ENCODE measurements around the gene ETV6.

The ETV6 gene

DNA sequence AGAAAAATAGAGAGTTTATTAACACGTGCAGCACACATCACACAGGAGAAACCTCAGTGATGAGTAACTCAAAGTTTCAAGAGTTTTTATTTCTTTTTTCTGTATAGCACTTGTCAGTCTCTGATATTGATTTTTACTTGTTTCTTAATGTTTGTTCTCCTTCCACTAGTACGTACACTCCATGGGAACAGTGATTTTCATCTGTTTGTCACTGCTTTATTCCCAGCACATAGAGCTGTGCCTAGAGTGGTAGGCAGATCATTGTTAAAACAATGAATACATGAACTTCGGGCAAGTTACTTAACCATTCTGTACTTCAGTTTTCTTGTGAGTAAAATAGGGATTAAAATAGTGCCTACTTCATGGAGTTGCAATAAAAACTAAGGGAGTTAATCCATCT lies 46.6 kb downstream of the ETV6 start:
- no peak for DNase-seq (ENCODE audit: low read depth)

DNA sequence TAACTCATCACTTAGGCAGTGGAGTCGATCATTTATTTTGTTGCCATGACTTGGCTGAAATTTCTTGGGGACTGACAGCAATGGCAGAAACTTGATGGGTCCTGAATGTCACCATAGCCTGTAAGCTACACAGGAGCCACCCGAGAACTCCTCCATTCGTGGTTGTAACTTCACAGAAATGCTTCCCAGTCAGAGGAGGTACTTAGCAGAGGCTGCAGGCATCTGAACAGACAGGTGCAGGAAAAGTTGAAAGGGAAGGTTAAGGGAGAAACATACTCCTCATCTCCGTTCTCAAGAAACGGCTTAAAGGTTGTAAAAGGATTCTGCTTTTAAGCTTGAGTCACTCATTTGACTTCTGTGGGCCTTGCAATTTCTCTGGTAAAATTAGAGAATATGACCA lies 47.7 kb downstream of the ETV6 start:
- no peak for DNase-seq (ENCODE audit: low read depth)

GRCh38 chr12:11697670-11698387 lies 48.4 kb downstream of the ETV6 start:
- peak; percentile 82 for DNase-seq (ENCODE audit: low read depth)

GRCh38 chr12:11698729-11699128 lies 49.3 kb downstream of the ETV6 start:
- no peak for DNase-seq (ENCODE audit: low read depth)

DNA sequence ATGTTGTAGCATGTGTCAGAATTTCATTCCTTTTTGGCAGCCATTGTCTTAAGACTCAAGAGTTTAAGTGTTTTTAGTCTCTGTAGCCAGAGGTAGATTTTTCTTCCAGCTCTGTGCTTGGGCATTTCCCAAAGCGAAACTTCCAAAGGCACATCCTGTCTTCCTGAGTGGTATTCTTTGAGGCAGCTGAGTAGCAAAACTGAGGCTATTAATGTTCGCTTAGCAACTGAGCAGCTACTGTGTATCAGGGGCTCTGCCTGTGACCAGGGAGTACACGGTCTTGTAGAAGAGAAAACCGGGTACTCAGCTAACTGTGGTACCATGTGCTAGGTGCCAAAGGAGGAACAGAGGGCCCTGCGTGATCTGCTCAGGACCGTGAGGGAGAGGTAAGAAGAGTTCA lies 52.0 kb downstream of the ETV6 start:
- no peak for DNase-seq (ENCODE audit: low read depth)

DNA sequence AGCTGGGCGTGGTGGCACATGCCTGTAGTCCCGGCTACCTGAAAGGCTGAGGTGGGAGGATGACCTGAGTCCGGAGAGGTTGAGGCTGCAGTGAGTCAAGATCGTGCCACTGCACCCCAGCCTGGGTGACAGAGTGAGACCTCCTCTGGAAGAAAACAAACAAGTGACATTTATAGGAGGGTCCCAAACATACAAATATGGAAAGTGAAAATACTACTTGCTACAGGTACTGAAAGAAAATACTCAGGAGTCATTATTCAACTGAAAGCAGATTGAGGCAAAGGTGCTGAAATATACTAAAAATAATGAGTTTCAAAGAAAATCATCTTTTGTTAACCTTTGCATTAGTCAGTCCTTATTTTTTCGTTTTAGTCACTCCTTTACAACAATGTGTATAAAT lies 53.5 kb downstream of the ETV6 start:
- DNase-seq (ENCODE audit: low read depth), result no peak

- no peak for DNase-seq (ENCODE audit: low read depth)
Measured at GRCh38 chr12:11703378-11703777, 53.9 kb downstream of the ETV6 start.

- no peak for DNase-seq (ENCODE audit: low read depth)
Measured at GRCh38 chr12:11704089-11704488, 54.6 kb downstream of the ETV6 start.

DNA sequence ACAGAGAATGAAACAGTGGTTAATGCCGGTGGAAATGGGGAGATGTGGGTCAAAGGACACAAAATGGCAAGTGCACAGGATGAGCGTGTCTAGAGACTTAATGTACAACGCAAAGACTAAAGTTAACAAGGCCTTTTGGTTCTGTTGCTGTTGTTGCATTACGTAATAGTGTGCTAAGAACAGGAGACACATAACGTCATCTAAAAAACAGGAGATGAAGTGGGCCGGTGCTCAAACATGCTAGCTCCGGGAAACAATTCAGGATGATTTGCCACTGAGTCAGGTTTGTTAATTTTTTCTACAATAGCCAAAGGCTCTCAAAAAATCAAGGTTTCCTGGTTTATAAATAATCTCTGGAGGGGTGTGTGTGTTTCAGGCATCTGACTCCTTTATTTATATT lies 55.5 kb downstream of the ETV6 start:
- DNase-seq (ENCODE audit: low read depth), result peak; percentile 89

DNA sequence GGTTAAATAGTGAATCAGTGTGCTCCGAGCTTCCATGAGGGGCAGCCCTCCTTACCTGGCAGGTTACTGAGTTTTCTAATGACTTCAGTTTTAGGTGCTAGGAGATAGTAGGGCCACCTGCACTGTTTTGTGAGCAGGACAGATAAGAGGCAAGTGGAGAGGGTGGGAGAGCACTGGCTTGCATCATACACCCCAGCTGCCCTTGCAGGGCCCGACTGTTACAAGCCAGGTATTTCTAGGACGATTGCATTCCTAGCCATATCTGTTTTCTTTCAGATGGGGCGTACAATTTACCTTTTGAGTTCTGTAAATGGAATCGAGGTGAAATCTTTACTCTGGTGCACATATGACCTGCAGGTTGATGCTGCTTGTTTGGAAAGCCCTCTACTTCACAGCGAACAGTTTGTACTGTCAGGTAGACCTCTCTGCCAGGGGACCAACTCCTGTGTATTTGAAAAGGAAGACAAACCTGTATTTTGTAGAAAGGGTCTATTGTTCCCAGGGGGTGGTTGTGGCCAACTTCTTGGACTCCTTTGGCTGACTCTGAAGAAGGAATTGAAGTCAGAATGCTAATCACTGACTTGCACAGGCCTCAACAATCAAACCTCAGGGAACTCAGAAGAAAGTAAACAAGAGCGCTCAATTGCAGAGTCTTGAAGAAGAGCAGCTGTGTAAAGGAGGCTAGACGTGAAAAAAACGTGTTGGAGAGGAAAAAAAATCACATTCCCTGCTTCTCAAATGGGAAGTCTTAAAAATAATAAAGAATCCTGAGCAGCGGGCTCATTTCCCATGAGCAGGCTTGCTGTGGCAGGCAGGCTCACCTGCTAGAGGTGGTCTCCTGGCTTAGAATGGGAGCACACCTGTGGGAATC lies 57.3 kb downstream of the ETV6 start:
- no peak for DNase-seq (ENCODE audit: low read depth)

- DNase-seq (ENCODE audit: low read depth), result no peak
Measured at GRCh38 chr12:11707535-11707934, 58.1 kb downstream of the ETV6 start.

- no peak for DNase-seq (ENCODE audit: low read depth)
Measured at GRCh38 chr12:11709513-11709912, 60.0 kb downstream of the ETV6 start.

DNA sequence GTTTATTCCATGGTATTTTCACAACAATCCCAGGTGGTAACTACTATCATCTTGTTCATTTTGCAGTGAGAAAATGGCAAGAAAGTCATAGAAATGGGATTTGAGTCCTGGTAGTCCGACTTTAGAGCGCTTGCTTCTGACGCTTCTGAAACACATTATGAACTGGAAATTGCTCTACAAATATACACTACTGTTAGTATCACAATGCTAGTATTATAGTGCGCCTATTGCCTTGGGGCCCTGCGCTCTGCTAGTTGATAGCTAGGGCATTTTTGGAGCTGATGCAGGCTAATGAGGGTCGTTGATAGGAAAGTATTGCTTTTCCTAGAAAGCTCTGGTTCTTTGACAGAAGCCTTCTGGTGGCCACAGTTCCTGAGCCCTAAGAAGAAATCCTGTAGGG lies 61.0 kb downstream of the ETV6 start:
- DNase-seq (ENCODE audit: low read depth), result no peak

GRCh38 chr12:11710906-11711305 lies 61.4 kb downstream of the ETV6 start:
- DNase-seq (ENCODE audit: low read depth), result no peak

- DNase-seq (ENCODE audit: low read depth), result no peak
Measured at GRCh38 chr12:11711651-11712327, 62.3 kb downstream of the ETV6 start.

- no peak for DNase-seq (ENCODE audit: low read depth)
Measured at GRCh38 chr12:11712491-11712890, 63.0 kb downstream of the ETV6 start.

GRCh38 chr12:11713202-11713601 lies 63.7 kb downstream of the ETV6 start:
- no peak for DNase-seq (ENCODE audit: low read depth)

- DNase-seq (ENCODE audit: low read depth), result no peak
Measured at GRCh38 chr12:11714626-11715025, 65.2 kb downstream of the ETV6 start.

DNA sequence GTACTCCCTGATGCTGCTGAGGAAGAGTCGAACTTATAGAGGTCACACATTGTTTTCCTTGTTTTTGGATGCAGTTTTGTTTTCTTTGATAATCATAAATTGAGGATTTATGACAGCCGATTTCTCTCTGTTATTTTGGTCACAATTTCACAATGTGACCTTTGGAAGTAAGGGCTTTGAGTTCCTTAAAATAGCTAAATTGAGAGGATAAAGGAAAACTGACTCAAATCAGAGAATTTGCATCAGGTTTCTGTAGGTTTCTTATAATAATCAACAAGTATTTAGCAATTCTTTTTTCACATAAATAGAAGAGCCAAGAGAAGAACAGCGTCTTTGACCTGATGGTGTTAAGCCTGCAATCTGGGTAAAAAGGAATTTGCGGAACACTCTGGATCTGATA lies 66.1 kb downstream of the ETV6 start:
- no peak for DNase-seq (ENCODE audit: low read depth)

DNA sequence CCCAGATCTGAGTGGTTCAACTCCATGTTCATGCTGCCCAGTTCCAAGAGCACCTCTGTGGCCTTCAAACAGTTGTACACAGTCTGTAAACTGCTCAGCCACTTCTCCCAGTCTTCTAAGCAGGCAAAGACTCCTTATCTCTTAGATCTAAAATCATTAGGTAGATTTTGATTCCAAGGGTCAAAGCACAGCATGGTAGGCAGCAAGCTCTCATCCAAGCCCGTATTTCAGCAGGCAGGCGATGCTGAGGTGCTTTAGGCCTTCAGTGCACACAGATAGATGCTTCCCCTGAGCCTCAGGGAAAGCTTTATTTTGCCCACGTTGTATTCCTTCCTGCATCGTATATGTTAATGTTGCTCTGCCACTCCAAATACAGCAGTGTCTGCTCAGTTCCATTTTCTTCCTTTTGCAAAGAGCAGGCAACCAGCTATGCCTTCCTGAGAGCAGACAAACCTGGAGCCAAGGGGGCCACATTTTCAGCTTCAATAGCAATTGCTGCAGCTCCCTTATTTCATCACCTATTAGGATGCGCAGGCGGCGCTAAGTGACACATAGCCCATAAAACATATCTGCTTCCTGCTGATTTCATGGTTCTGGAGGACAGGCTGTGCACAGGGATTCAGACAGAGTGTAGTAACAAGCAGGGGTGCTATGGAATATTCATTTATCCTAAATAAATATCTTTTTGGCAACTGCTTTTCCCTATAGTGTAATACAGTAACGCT lies 67.5 kb downstream of the ETV6 start:
- peak; percentile 81 for DNase-seq (ENCODE audit: low read depth)

GRCh38 chr12:11717519-11717961 lies 68.1 kb downstream of the ETV6 start:
- peak; percentile 74 for DNase-seq (ENCODE audit: low read depth)

GRCh38 chr12:11718105-11718504 lies 68.6 kb downstream of the ETV6 start:
- peak; percentile 7 for DNase-seq (ENCODE audit: low read depth)

All from ELR (cell line).